Hepatocyte (in vitro differentiated cells): ENCODE data around the gene MNT. TPM values are rescaled to one million over a fixed set of nuclear protein-coding genes. Genes with fewer than 3 reads are reported as not detected.

Experiments used
- DNase-seq: peaks from one replicate; pipeline ENCODE4 v3.0.0-alpha.2; 2016; ENCODE audit warnings: low spot score
- H2AFZ ChIP-seq: fragments of 200-600 bp; sonication (generic); 2 replicates; pipeline ENCODE4 v1.6.0; 2016; ENCODE audit warnings: antibody characterized with exemption, mild to moderate bottlenecking
- H3K27ac ChIP-seq: fragments of 200-600 bp; sonication (generic); 2 replicates; pipeline ENCODE4 v1.5.1; 2016; ENCODE audit warnings: mild to moderate bottlenecking
- H3K27me3 ChIP-seq: fragments of 200-600 bp; sonication (generic); 2 replicates; pipeline ENCODE4 v1.6.1; 2016
- H3K36me3 ChIP-seq: fragments of 200-600 bp; sonication (generic); replicated peaks from 2 replicates; pipeline ENCODE4 v1.5.1; 2016; ENCODE audit warnings: low read depth; ENCODE audit not compliant: insufficient read depth
- H3K4me1 ChIP-seq: fragments of 200-600 bp; sonication (generic); 2 replicates; pipeline ENCODE4 v1.5.1; 2016; ENCODE audit warnings: mild to moderate bottlenecking, moderate library complexity; ENCODE audit not compliant: insufficient read depth
- H3K4me2 ChIP-seq: fragments of 200-600 bp; sonication (generic); 2 replicates; pipeline ENCODE4 v1.6.0; 2016
- H3K4me3 ChIP-seq: fragments of 200-600 bp; sonication (generic); 2 replicates; pipeline ENCODE4 v1.5.1; 2016; ENCODE audit warnings: mild to moderate bottlenecking
- H3K79me2 ChIP-seq: fragments of 200-600 bp; sonication (generic); 2 replicates; pipeline ENCODE4 v1.6.0; 2017; ENCODE audit warnings: mild to moderate bottlenecking
- H3K9me2 ChIP-seq: fragments of 200-600 bp; sonication (generic); replicated peaks from 2 replicates; pipeline ENCODE4 v1.6.0; 2017; ENCODE audit warnings: mild to moderate bottlenecking; ENCODE audit not compliant: insufficient read depth
- H3K9me3 ChIP-seq: fragments of 200-600 bp; sonication (generic); 2 replicates; pipeline ENCODE4 v1.5.1; 2016; ENCODE audit warnings: low read depth, mild to moderate bottlenecking
- H4K20me1 ChIP-seq: fragments of 200-600 bp; sonication (generic); 2 replicates; pipeline ENCODE4 v1.6.0; 2016; ENCODE audit warnings: mild to moderate bottlenecking; ENCODE audit not compliant: insufficient read depth, poor library complexity, severe bottlenecking
- EZH2 ChIP-seq: fragments of 200-600 bp; sonication (generic); IDR thresholded peaks from 2 replicates; pipeline ENCODE4 v1.6.1; 2016; ENCODE audit warnings: antibody characterized with exemption, mild to moderate bottlenecking, borderline replicate concordance
- EZH2phosphoT487 ChIP-seq: fragments of 200-600 bp; sonication (generic); IDR thresholded peaks from one replicate; pipeline ENCODE4 v1.6.1; 2018; ENCODE audit warnings: antibody characterized with exemption, mild to moderate bottlenecking, low read depth, moderate library complexity; ENCODE audit not compliant: unreplicated experiment, severe bottlenecking
- WGBS: methylation state at CpG from one replicate; pipeline ENCODE4 v1.1.6; 2016; ENCODE audit warnings: low lambda C conversion rate; ENCODE audit errors: missing lambda C conversion rate; 5-methylcytosine and 5-hydroxymethylcytosine counted together
- polyA plus RNA-seq: library from polyadenylated mRNA; unstranded; fragments of >200 nt; fragmentation: Nextera tagmentation; extraction: Ambion mirVana; gene quantifications from 2 replicates; pipeline ENCODE4 v1.2.1, GENCODE V29; 2016
- total RNA-seq: library from RNA; depleted of rRNA; stranded (reverse); fragments of >200 nt; gene quantifications from 2 replicates; pipeline ENCODE4 v1.2.3, GENCODE V29; 2014
- TF ChIP-seq, protein P1 (sequence below): fragments of 200-600 bp; sonication (generic); IDR thresholded peaks from 2 replicates; pipeline ENCODE4 v1.5.1; 2016; ENCODE audit warnings: antibody characterized with exemption, mild to moderate bottlenecking; ENCODE audit not compliant: poor library complexity

Gene MNT
- total and polyA plus RNA-seq, 2 experiments from 2014 or later = 9.9 to 11.2 TPM

DNA sequence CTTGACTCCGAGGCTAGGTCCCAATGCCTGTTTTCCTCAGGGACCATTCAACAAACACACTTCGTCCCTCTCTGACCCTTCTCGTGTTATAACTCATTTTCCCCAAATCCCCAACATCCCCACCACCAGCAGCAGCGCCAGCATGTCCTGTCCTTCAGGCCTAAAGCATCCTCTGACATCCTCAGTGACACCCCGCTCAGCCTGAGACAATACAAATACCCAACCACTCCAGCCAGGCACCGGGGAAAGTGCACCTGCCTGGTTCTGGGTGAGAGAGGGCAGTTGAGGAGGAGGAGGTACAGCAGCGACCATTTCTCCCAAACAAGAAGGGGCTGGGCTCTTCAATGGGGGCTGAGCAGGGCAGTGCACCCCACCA is 4.7 kb downstream of the MNT start:
- peak overlapping the region; percentile 95 for H3K4me2 ChIP-seq

DNA sequence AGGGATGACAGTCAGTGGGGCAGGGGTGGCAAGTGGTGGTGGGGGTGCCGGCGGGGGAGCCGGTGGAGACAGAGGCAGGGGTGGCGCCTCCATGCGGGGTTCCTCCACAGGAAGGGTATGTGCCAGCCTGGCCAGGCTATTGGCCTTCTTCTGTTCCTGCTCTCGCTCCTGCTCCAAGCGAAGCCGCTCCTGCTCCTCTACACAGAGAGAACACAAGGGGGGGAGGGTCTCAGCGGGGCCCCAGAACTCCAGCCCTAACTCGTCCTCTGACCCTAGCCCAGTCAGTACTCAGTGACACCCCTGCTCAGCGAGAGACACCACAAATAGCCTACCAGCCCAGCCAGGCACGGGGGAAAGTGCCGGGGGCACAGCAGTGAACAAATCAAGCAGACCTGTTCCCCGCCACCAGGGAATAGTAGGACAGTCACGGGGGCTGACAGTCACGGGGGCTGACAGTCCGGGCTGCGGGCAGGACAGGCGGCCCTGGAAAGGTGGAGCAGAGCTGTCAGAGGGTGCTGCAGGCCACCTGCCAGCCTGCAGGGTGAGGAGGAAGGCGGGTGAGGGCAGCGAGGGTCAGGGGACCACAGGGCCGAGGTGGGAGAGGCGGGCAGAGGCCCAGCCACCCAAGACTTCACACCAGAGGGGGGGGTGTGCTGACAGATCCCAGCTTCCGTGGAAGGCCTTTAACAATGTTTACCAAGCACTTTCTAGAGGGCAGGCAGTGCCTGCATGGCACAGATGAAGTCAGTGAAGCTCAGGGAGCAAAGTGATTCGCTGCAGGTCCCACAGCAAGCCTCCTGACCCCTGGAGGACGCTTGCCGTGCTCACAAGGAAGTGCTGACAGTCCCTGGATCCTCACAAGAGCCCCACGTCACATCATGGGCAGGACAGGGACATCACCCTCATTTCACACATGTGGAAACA is 5.3 kb downstream of the MNT start:
- Histone ChIP-seq H3K79me2 (peaks cover 64% of the 10 kb centered on the region), H3K4me3 (no peak overlapping the region)

More for the DNA sequence above, 4.7 kb downstream of the MNT start:
- peaks cover 59% of the 10 kb centered on the region for H3K79me2 ChIP-seq
- peaks cover 24% of the 10 kb centered on the region for H4K20me1 ChIP-seq
- no peaks in the 10 kb centered on the region for H3K36me3 ChIP-seq
- DNase-seq = no peak
- no peaks in the 10 kb centered on the region for H3K9me2 ChIP-seq
- TF ChIP-seq EZH2phosphoT487 (no peak), EZH2 (no peak)
- TF ChIP-seq, protein P1, sequence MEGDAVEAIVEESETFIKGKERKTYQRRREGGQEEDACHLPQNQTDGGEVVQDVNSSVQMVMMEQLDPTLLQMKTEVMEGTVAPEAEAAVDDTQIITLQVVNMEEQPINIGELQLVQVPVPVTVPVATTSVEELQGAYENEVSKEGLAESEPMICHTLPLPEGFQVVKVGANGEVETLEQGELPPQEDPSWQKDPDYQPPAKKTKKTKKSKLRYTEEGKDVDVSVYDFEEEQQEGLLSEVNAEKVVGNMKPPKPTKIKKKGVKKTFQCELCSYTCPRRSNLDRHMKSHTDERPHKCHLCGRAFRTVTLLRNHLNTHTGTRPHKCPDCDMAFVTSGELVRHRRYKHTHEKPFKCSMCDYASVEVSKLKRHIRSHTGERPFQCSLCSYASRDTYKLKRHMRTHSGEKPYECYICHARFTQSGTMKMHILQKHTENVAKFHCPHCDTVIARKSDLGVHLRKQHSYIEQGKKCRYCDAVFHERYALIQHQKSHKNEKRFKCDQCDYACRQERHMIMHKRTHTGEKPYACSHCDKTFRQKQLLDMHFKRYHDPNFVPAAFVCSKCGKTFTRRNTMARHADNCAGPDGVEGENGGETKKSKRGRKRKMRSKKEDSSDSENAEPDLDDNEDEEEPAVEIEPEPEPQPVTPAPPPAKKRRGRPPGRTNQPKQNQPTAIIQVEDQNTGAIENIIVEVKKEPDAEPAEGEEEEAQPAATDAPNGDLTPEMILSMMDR = no peak
- H3K4me1 ChIP-seq = peaks cover 56% of the 10 kb centered on the region
- H2AFZ ChIP-seq = no peak overlapping the region
- peak overlapping the region; percentile 1 for H3K4me3 ChIP-seq
- H3K27me3 ChIP-seq = no peaks in the 10 kb centered on the region
- no peaks in the 10 kb centered on the region for H3K9me3 ChIP-seq
- WGBS = 53% methylated on average over 7 of the region's 7 CpGs
- peak overlapping the region; percentile 99 for H3K27ac ChIP-seq

DNA sequence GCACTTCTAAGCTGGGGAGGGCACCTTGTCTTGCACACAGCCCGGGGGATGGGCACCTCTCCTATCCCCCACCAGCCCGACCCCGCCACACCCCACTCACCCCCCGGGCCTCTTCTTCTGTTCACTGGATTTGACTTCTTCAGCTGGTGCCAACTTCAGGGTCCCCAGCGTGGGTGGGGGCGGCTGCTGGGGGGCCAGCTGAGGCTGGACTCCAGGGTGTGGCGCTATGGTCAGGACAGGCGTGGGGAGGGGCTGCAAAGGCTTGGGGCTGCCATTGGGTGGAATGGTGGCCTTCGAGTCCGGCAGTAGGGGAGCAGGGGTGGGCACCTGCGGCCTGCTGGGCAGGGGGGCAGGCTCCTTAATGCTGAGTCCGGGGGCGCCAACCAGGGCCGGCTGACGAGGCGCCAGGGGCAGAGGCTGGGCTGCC is 6.1 kb downstream of the MNT start:
- Histone ChIP-seq H4K20me1 (peaks cover 29% of the 10 kb centered on the region), H3K9me3 (no peaks in the 10 kb centered on the region), H3K4me3 (no peak overlapping the region), H3K27me3 (no peaks in the 10 kb centered on the region), H3K9me2 (no peaks in the 10 kb centered on the region), H3K4me1 (peaks cover 56% of the 10 kb centered on the region), H3K79me2 (peaks cover 66% of the 10 kb centered on the region), H2AFZ (no peak overlapping the region), H3K27ac (peak overlapping the region; percentile 99), H3K36me3 (no peaks in the 10 kb centered on the region), H3K4me2 (peak overlapping the region; percentile 98)
- no peak for TF ChIP-seq EZH2
- TF ChIP-seq, protein P1 = no peak
- TF ChIP-seq EZH2phosphoT487 = no peak
- no peak for DNase-seq
- 100% methylated on average over 5 of the region's 16 CpGs for WGBS

More for the DNA sequence above, 5.3 kb downstream of the MNT start:
- peak overlapping the region; percentile 99 for H3K27ac ChIP-seq
- no peak overlapping the region for H2AFZ ChIP-seq
- no peaks in the 10 kb centered on the region for H3K9me2 ChIP-seq
- no peaks in the 10 kb centered on the region for H3K9me3 ChIP-seq
- H4K20me1 ChIP-seq = peaks cover 29% of the 10 kb centered on the region
- H3K36me3 ChIP-seq = no peaks in the 10 kb centered on the region
- WGBS = 75% methylated on average over 20 of the region's 28 CpGs
- H3K27me3 ChIP-seq = no peaks in the 10 kb centered on the region
- TF ChIP-seq, protein P1 = peak; percentile 12
- TF ChIP-seq EZH2 (no peak), EZH2phosphoT487 (no peak)
- peak overlapping the region; percentile 95 for H3K4me2 ChIP-seq
- H3K4me1 ChIP-seq = peaks cover 56% of the 10 kb centered on the region
- peak; percentile 78 for DNase-seq
